T follicular helper cell (primary cell): ENCODE results near the gene KLHL35.
A peak's percentile ranks its signal among the peaks of the same experiment; 100 is the strongest.

Source experiments
- DNase-seq: peaks from one replicate; pipeline ENCODE4 v3.0.0-alpha.2; 2020; ENCODE audit warnings: low read depth

Gene KLHL35

GRCh38 chr11:75440960-75441803 is 8.2 kb upstream of the KLHL35 start:
- DNase-seq: no peak

DNA sequence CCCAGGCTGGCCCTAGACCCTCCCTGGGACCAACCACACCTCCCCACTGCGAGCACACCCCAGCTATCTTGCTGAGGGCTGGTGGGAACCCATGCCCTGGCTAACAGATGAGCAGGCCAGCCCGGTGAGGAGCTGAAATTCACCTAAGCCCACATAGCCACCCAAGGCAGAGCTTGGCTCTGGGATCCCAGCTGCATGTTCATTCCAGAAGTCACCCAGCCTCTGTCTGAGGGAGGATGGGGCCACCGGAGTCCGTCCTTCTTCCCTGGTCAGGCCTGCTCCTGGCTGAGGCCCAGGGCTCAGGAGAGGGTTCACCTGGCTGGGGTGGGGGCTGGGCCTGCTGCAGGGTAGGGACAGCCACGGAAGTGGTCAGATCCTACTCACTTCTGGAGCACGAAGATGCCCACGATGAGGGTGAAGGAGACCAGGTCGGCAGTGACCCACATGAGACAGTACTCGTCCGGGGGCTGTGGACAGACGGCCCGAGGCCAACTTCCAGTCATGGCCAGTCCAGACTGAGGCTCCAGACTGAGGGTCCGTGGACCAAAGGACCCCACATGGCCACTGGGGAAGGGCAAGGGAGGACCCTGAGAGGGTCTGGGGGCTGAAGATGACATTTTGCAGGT is 6.6 kb upstream of the KLHL35 start:
- DNase-seq: no peak

DNA sequence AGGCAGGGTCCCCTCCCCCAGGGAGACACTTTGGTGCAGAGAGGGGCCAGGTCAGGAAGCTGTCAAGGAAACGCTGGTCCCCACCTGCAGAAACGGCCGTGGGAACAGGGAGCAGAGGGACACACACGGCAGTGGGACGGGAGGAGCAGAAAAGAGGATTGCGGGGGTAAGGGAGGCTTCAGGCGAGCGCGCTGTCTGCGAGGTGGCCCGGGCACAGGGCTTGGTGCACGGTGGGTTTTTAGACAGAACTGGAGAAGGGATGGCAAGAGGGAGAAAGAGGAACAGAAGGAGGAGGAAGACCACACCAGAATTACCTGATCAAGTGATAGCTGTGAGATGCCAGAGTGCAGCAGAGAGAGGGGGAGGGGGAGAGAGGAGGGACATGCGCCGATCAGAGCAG is 6.0 kb upstream of the KLHL35 start:
- DNase-seq: no peak

- DNase-seq: no peak
These were observed 5.1 kb upstream of the KLHL35 start for GRCh38 chr11:75437966-75438659.

DNA sequence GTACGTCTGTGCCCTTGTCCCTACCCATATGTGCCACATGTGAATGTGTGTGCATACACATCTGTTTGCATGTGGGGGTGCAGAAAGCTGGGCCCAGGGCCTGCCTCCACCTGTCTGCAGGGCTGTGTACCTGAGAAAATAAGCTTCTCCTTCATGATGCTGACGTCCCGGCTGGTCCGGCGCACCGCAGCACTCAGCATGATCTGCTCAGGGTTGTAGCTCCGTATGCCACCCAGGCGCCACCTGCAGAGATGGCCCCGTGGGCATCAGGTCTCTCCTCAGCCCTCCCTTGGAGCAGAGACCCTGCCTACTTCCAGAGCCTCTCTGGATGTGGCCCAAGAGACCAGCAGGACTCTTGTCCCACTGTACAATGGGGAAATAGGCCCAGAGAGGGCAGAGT is 3.8 kb upstream of the KLHL35 start:
- DNase-seq: no peak

- no peak for DNase-seq
These were observed 2.5 kb upstream of the KLHL35 start for GRCh38 chr11:75435571-75435925.

DNA sequence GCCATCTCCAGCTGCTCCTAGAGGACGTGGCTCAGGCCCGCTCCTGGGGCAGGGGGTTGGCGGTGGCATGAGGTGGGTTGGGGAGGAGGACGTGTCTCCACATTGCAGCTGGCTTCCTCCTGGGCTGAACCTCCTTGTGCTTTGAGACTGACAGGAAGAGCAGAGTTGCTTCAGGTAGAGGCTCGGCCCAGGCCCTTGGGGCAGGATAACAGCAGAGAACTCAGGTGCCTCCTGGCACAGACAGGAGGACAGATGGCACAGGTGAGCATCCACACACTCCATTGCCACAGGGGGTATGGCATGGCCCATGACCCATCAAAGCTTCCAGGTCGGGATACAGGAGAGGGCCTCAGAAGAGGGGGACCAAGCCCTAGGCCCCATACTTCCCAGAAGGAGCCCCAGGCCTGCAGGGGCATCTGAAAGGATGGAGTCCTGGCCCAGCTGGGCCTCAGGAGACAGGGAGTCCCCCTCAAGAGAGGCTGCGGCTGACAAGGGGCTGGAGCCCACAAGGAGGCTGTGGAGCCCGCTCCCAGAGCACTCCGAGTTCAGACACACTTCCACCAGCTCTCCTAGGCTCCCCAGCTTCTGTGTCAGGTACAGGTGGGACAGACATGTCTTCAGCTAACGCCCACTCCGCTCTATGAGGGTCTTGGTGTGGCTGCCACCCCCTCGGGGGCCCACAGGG is 2.0 kb upstream of the KLHL35 start:
- DNase-seq: no peak

- DNase-seq: no peak
These were observed 1.0 kb upstream of the KLHL35 start for GRCh38 chr11:75434051-75434450.

- no peak for DNase-seq
These were observed 440 bp upstream of the KLHL35 start for GRCh38 chr11:75433443-75433842.

GRCh38 chr11:75431533-75432525 is 1.2 kb downstream of the KLHL35 start:
- DNase-seq: no peak

GRCh38 chr11:75430714-75431532 is 2.1 kb downstream of the KLHL35 start:
- DNase-seq: no peak

- DNase-seq: peak; percentile 42
These were observed 2.9 kb downstream of the KLHL35 start for GRCh38 chr11:75429902-75430713.

DNA sequence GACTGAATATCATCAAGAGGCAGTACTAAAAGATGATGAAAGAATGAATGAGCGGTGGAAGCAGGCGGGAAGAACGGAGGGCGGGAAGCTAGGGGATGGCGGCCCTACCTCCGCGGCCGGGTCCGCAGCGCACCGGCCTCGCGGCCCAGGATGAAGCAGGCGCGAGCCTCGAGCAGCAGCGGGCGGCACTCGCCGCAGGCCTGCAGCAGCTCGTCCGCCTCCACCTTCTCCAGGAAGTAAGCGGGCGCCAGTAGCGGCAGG is 3.4 kb downstream of the KLHL35 start:
- no peak for DNase-seq

DNA sequence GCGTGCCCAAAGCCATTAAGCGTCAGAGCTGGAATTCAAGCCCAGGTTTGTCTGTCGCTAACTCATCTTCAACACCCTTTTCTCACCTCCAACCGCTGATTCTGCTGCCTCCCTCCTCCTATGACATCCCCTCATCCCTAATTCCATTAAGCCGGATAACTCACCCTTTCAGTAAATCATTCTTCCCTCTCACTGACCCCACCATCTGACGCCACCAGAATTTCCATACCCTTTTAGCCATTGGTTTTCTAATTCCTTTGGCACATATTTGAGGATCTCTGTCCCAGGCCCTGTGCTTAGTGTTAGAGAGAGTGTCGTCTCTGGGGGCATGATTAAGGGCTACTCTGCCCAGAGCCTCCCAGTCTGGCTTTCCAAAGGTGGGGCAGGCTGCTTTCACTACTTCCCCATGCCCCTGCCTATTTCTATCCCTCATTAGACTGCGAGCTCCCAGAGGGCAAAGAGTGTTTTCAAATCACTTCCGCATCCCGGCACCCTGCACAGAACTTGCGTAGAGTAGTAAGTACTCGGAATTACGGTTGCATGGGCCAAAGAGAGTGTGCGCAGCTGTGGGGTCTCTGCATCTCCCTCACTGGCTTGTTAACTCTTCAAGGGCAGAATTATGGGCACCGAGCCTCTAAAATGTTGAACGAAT is 3.9 kb downstream of the KLHL35 start:
- no peak for DNase-seq

- DNase-seq: peak; percentile 48
These were observed 4.7 kb downstream of the KLHL35 start for GRCh38 chr11:75428281-75428724.

DNA sequence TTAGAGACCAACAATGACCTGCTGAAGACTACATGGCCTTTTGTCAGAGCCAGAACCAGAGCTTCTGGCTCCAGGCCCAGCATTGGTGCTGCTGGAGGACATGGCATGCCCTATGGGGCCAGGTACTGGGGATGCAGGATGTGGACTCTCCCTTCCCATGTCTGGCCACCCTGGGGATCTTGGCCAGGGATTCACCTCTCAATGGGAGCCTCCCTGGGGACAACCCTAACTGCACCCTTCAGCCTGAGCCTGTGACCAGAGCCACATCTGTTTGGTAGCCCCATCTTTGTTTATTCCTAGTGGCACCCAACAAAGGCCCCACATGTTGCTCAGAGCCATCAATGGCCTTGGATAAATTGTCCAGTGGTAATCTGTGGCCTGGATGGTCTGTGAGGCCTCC is 5.8 kb downstream of the KLHL35 start:
- DNase-seq: no peak

DNA sequence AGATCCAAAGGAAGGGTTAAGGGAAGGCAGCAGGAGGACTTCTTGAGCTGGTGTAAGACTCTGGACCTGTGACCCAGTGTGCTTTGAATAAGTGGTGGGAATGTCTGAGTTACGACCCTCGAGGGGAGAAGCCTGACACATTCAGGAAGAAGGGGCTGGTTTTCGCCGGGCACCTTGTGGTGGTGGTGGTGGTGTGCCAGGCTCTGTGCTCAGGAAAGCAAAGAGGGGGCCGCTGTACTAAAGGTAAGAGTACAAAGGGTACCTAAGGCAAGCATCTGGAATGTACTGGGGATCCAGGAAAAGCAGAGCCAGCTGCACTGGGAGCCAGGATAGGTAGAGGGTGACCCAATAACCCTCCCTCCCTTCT is 6.3 kb downstream of the KLHL35 start:
- no peak for DNase-seq

DNA sequence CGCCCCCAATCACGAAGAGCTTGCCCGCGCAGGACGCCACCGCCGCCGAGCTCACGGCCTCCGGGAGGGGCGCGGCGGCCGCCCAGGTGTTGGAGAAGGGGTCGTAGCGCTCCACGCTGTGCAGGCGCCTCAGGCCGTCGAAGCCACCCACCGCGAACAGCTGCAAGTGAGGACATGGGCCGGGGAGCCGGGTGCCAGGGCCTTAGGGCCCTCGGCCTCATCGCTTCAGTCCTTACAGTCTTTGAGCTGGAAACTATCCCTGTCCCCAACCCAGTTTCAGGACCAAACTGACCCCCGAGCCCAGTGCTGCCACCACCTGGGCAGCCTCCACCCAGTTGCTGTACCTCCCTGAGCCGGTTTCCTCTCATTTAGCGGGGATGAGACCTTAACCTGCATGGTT is 7.6 kb downstream of the KLHL35 start:
- DNase-seq: no peak

DNA sequence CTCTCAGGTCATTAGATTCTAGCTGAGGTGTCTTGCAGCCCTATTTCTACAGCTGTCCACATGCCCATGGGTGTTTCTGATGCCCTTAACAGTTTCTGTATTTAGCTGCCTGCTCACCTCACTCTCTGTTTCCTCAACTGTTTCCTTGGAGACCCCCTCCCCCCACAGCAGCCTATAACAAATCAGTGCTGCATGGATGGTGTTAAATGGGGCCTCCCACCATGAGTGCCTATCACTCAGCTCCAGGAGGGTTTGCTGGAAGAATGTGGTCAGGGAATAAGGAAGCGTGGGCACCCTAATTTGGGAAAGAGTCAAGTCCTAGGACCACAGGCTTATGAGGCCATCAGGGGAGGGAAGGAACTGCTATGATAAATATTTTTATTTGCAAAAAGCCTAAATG is 8.6 kb downstream of the KLHL35 start:
- no peak for DNase-seq
